OCI-LY7 (cell line): Measurements from ENCODE around the gene PLIN5. TPM values are rescaled to one million over a fixed set of nuclear protein-coding genes. Genes with fewer than 3 reads are reported as not detected.

Experiments used
- BruUV-seq: library from RNA; stranded (reverse); fragments of 400-500 nt; replicated peaks from 2 replicates; lab custom pipeline; 2021; lab: Mats Ljungman, UMichigan
- CTCF ChIA-PET: fragments of 300-600 bp; sonication (Branson Sonifier 250); formaldehyde crosslinking; loops from one replicate; lab custom pipeline; 2022; ENCODE audit warnings: antibody characterized with exemption; ENCODE audit not compliant: unreplicated experiment; lab: Charles Lee
- POLR2A ChIA-PET: fragments of 300-600 bp; sonication (Branson Sonifier 250); formaldehyde crosslinking; loops from one replicate; lab custom pipeline; 2022; ENCODE audit warnings: antibody characterized with exemption; lab: Charles Lee
- DNase-seq: peaks from one replicate; pipeline ENCODE4 v3.0.0-alpha.2; 2015; ENCODE audit warnings: low spot score
- H2AFZ ChIP-seq: fragments of 200-600 bp; sonication (generic), shearing (Covaris generic); 2 replicates; pipeline ENCODE4 v1.6.1; 2014; ENCODE audit warnings: mild to moderate bottlenecking, antibody characterized with exemption, low read length, moderate library complexity
- H3K27ac ChIP-seq: fragments of 200-600 bp; sonication (generic); 2 replicates; pipeline ENCODE4 v1.5.1; 2014; ENCODE audit warnings: mixed run types, low read depth, mild to moderate bottlenecking, moderate library complexity, low read length, inconsistent platforms; ENCODE audit not compliant: poor library complexity, severe bottlenecking
- H3K36me3 ChIP-seq: fragments of 200-600 bp; sonication (generic); 2 replicates; pipeline ENCODE4 v1.6.1; 2014; ENCODE audit warnings: mild to moderate bottlenecking, antibody characterized with exemption, low read length, moderate library complexity, mixed read lengths; ENCODE audit not compliant: insufficient read depth
- H3K4me1 ChIP-seq: fragments of 200-600 bp; sonication (generic); 2 replicates; pipeline ENCODE4 v1.5.1; 2014; ENCODE audit warnings: mild to moderate bottlenecking, low read length; ENCODE audit not compliant: insufficient read depth, poor library complexity, severe bottlenecking
- H3K4me2 ChIP-seq: fragments of 200-600 bp; sonication (generic); 2 replicates; pipeline ENCODE4 v1.6.1; 2014; ENCODE audit warnings: mild to moderate bottlenecking, low read length
- H3K4me3 ChIP-seq: fragments of 200-600 bp; sonication (generic); 2 replicates; pipeline ENCODE4 v1.5.1; 2014; ENCODE audit warnings: mild to moderate bottlenecking, low read depth, low read length; ENCODE audit not compliant: poor library complexity, severe bottlenecking
- H3K79me2 ChIP-seq: fragments of 200-600 bp; sonication (generic); 2 replicates; pipeline ENCODE4 v1.6.1; 2016; ENCODE audit warnings: low read depth, mild to moderate bottlenecking, low read length, moderate library complexity, mixed read lengths; ENCODE audit not compliant: insufficient read depth
- H3K9me2 ChIP-seq: fragments of 200-600 bp; sonication (generic); 2 replicates; pipeline ENCODE4 v1.6.1; 2016; ENCODE audit warnings: mild to moderate bottlenecking, low read length, mixed read lengths; ENCODE audit not compliant: insufficient read depth
- H3K9me3 ChIP-seq: fragments of 200-600 bp; sonication (generic); 2 replicates; pipeline ENCODE4 v1.6.1; 2014; ENCODE audit warnings: mild to moderate bottlenecking, mixed run types, low read length, mixed read lengths
- H4K20me1 ChIP-seq: fragments of 200-600 bp; sonication (generic); 2 replicates; pipeline ENCODE4 v1.6.1; 2014; ENCODE audit warnings: mild to moderate bottlenecking, antibody characterized with exemption, low read length, moderate library complexity, mixed read lengths; ENCODE audit not compliant: insufficient read depth
- EZH2phosphoT487 ChIP-seq: fragments of 200-600 bp; sonication (generic); IDR thresholded peaks from 2 replicates; pipeline ENCODE4 v1.6.1; 2018; ENCODE audit warnings: low read depth, borderline replicate concordance, mild to moderate bottlenecking, mixed run types, antibody characterized with exemption, low read length, moderate library complexity, mixed read lengths
- intact Hi-C: fragments of 100-400 bp; cut with micrococcal nuclease; formaldehyde crosslinking; loops from one replicate; pipeline ENCODE4 v1.10.0; 2022; ENCODE audit not compliant: unreplicated experiment
- total RNA-seq, 2 experiments: library from RNA; depleted of rRNA in 1 of 2; stranded (reverse); fragments of >200 nt in 1 of 2; shearing (Covaris generic) in 1 of 2; gene quantifications; 2 replicates each; pipeline ENCODE4 v1.2.3, GENCODE V29; 2014 to 2022
- TF ChIP-seq, protein P1 (sequence below): fragments of 200-600 bp; sonication (generic); conservative IDR thresholded peaks from 2 replicates; pipeline ENCODE4 v1.5.1; 2014; ENCODE audit warnings: mild to moderate bottlenecking, antibody characterized with exemption, low read length, moderate library complexity, mixed read lengths

PLIN5 gene
- total RNA-seq, 2 experiments from 2014 or later = 0.85 to 1.9 TPM

DNA sequence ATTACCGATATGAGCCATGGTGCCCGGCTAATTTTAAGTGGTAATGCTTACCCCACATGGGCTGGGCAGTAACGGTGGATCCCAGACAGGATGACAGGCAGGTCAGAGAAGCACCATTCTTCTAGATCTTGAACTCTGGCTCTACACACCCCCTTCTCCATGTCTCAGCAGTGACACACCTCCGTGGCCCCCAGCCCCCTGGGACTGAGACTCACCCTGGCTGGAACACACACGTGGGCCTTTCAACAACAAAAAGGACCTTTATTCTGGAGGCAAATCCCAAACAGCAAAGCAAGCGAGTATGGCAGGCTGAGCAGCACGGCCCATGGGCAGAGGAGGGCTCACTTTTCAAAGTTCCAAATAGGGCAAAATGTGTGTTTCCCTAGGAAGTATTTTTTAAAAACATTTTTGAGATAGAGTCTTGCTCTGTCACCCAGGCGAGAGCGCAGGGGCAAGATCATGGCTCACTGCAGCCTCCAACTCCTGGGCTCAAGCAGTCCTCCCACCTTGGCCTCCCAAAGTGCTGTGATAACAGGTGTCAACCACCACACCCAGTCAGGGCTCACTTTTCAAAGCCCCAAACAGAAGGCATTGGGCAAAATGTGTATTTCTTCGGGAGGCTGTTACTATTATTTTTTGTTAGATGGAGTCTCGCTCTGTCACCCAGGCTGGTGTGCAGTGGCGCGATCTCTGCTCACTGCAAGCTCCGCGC, 12.6 kb downstream of the PLIN5 start:
- H4K20me1 ChIP-seq = no peaks in the 10 kb centered on the region
- H3K9me3 ChIP-seq = no peaks in the 10 kb centered on the region
- no peaks in the 10 kb centered on the region for H3K4me1 ChIP-seq
- H2AFZ ChIP-seq = no peak overlapping the region
- CTCF ChIA-PET = interaction anchor here (1.6 kb wide), 1 partner anchor 13 kb away, joined by 4 read pairs; the partner anchor contains the start of gene PLIN5
- DNase-seq = no peak
- H3K4me3 ChIP-seq = no peak overlapping the region
- POLR2A ChIA-PET = interaction anchor here (0.6 kb wide), 1 partner anchor 105 kb away, joined by 3 read pairs; no protein-coding TSS in a partner anchor
- intact Hi-C loops = no loop called here
- BruUV-seq = no TSS peak
- H3K27ac ChIP-seq = no peak overlapping the region
- no peaks in the 10 kb centered on the region for H3K36me3 ChIP-seq
- no peaks in the 10 kb centered on the region for H3K9me2 ChIP-seq
- no peak overlapping the region for H3K4me2 ChIP-seq
- H3K79me2 ChIP-seq = no peaks in the 10 kb centered on the region
- TF ChIP-seq, protein P1, sequence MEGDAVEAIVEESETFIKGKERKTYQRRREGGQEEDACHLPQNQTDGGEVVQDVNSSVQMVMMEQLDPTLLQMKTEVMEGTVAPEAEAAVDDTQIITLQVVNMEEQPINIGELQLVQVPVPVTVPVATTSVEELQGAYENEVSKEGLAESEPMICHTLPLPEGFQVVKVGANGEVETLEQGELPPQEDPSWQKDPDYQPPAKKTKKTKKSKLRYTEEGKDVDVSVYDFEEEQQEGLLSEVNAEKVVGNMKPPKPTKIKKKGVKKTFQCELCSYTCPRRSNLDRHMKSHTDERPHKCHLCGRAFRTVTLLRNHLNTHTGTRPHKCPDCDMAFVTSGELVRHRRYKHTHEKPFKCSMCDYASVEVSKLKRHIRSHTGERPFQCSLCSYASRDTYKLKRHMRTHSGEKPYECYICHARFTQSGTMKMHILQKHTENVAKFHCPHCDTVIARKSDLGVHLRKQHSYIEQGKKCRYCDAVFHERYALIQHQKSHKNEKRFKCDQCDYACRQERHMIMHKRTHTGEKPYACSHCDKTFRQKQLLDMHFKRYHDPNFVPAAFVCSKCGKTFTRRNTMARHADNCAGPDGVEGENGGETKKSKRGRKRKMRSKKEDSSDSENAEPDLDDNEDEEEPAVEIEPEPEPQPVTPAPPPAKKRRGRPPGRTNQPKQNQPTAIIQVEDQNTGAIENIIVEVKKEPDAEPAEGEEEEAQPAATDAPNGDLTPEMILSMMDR = no peak
- no peak for TF ChIP-seq EZH2phosphoT487

DNA sequence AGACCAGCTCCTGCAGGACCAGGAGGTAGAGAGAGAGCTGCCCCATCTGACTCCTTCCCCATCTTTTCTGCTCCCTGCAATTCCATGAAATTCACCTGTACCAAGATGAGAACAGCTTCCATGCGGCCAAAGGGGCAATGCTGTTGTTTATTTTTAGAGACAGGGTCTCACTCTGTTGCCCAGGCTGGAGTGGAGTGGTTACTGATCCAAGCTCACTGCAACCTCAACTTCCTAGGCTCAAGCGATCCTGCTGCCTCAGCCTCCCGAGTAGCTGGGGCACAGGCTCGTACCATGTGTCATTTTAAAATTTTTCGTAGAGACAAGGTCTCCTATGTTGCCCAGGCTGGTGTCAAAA, 13.2 kb downstream of the PLIN5 start:
- POLR2A ChIA-PET = interaction anchor here (0.6 kb wide), 1 partner anchor 105 kb away, joined by 3 read pairs; no protein-coding TSS in a partner anchor
- TF ChIP-seq, protein P1 = no peak
- TF ChIP-seq EZH2phosphoT487 = no peak
- CTCF ChIA-PET = interaction anchor here (0.6 kb wide), 1 partner anchor 102 kb away, joined by 4 read pairs; no protein-coding TSS in a partner anchor
- no peak for DNase-seq
- Histone ChIP-seq H3K4me3 (no peak overlapping the region), H3K9me2 (no peaks in the 10 kb centered on the region), H3K9me3 (no peaks in the 10 kb centered on the region), H4K20me1 (no peaks in the 10 kb centered on the region), H3K79me2 (no peaks in the 10 kb centered on the region), H3K4me1 (no peaks in the 10 kb centered on the region), H3K27ac (no peak overlapping the region), H3K4me2 (no peak overlapping the region), H2AFZ (no peak overlapping the region), H3K36me3 (no peaks in the 10 kb centered on the region)
- intact Hi-C loops = no loop called here
- BruUV-seq = no TSS peak
